OCI-LY7 (cell line): ENCODE results near the gene ZDHHC14.

ENCODE experiments used
- CTCF ChIP-seq: fragments of 200-600 bp; sonication (generic); conservative IDR thresholded peaks from 2 replicates; pipeline ENCODE4 v1.5.1; 2014; ENCODE audit warnings: mild to moderate bottlenecking, antibody characterized with exemption, low read length, moderate library complexity, mixed read lengths
- EZH2phosphoT487 ChIP-seq: fragments of 200-600 bp; sonication (generic); IDR thresholded peaks from 2 replicates; pipeline ENCODE4 v1.6.1; 2018; ENCODE audit warnings: low read depth, borderline replicate concordance, mild to moderate bottlenecking, mixed run types, antibody characterized with exemption, low read length, moderate library complexity, mixed read lengths

DNA sequence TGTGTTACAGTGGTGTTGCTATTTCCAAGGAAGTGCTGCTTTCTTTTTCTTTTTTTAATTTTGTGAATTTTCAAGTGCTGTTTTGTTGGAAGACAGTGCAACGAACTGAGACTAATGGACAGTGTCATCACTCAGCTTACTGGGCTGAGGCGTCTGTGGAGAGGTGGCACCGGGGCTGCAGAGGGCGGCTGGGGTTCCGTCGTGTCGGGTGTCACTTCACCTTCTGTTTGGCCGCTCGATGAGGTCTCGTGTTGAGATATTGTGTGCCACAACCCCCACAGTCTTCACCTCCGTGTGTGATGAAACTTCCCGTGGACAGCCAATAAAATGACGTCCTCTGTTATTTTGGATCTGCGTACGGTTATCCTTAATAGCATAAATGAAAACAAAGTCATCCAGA lies 292.6 kb downstream of the ZDHHC14 start:
- TF ChIP-seq CTCF (no peak), EZH2phosphoT487 (no peak)
